IPS-18a (cell line): ENCODE data around the gene ZCCHC7.

Experiments used
- H3K27ac ChIP-seq: one replicate; pipeline ENCODE4 v1.5.1; 2013; ENCODE audit warnings: low read length
- H3K27me3 ChIP-seq: one replicate; pipeline ENCODE4 v1.6.1; 2013; ENCODE audit warnings: mild to moderate bottlenecking, low read length; ENCODE audit not compliant: control insufficient read depth, insufficient read depth
- H3K36me3 ChIP-seq: one replicate; pipeline ENCODE4 v1.6.1; 2013; ENCODE audit warnings: low read depth, low read length; ENCODE audit not compliant: control insufficient read depth
- H3K4me1 ChIP-seq: one replicate; pipeline ENCODE4 v1.6.1; 2013; ENCODE audit warnings: low read depth, low read length; ENCODE audit not compliant: control insufficient read depth
- H3K4me3 ChIP-seq: one replicate; pipeline ENCODE4 v1.5.1; 2013; ENCODE audit warnings: low read length
- H3K9ac ChIP-seq: one replicate; pipeline ENCODE4 v1.6.1; 2013; ENCODE audit warnings: mild to moderate bottlenecking, low read length, moderate library complexity
- H3K9me3 ChIP-seq: one replicate; pipeline ENCODE4 v1.6.1; 2013; ENCODE audit warnings: low read depth, low read length; ENCODE audit not compliant: control insufficient read depth

ZCCHC7 gene

GRCh38 chr9:37217161-37217560, 96.8 kb downstream of the ZCCHC7 start:
- Histone ChIP-seq H3K36me3 (no peaks in the 10 kb centered on the region), H3K27me3 (no peaks in the 10 kb centered on the region), H3K27ac (no peak overlapping the region), H3K9me3 (no peaks in the 10 kb centered on the region), H3K4me1 (no peaks in the 10 kb centered on the region), H3K4me3 (no peak overlapping the region), H3K9ac (no peak overlapping the region)

DNA sequence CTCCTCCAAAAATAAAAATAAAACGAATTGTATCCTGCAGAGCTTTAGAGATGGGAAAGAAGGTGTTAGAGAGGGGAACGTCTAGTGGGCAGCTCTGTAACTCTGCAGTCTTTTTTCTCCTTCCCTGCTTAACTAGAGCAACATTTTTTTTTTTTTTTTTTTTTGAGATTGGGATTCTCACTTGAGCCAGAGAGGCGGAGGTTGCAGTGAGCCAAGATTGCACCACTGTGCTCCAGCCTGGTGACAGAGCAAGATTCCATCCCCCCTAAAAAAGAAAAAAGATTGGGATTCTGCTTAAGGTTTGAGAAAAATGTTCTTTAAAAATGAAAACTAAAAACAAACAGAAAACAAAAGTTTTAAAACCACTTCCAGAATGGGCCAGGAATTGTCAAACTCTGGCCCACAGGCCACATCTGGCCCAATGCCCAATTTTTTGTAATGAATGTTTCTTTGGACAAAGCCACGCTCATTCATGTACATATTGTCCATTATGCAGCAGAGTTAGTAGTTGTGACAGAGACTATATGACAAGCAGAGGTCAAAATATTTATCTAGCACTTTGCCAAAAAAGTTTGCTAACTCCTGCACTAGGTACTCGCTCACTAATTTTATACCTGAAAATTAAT, 98.5 kb downstream of the ZCCHC7 start:
- Histone ChIP-seq H3K4me3 (no peak overlapping the region), H3K27ac (no peak overlapping the region), H3K4me1 (no peaks in the 10 kb centered on the region), H3K9ac (no peak overlapping the region), H3K9me3 (no peaks in the 10 kb centered on the region), H3K27me3 (no peaks in the 10 kb centered on the region), H3K36me3 (no peaks in the 10 kb centered on the region)

GRCh38 chr9:37220971-37221370, 100.6 kb downstream of the ZCCHC7 start:
- Histone ChIP-seq H3K36me3 (no peaks in the 10 kb centered on the region), H3K4me1 (peaks cover 5% of the 10 kb centered on the region), H3K9ac (no peak overlapping the region), H3K9me3 (no peaks in the 10 kb centered on the region), H3K27ac (no peak overlapping the region), H3K4me3 (no peak overlapping the region), H3K27me3 (no peaks in the 10 kb centered on the region)

DNA sequence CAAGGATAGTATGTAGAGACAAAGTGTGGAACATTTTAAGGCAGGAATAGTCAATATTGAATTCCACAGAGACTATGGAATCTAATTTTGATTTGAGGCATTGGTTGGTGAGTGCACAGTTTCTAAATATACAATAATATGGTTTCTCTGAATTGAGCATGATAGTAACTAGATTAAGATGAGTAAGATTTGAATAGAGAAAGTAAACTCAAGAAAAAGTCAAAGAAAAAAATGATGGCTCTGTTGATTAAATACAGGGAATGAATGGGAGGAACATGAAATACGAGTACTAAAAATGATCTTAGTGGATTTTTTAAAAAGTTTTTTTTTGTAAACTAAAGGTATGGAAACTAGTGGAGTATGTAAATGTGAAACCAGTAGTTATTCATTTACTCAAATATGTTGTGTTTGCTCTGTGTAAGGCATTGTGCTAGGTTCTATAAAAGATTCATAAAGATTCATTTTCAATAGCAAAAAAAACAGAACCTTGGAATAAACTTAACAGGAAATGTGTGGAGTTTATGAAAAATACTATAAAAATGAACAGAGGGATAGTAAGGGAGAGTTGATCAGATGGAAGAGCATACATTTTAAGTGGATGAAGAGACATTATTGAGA, 101.2 kb downstream of the ZCCHC7 start:
- H3K9ac ChIP-seq, result no peak overlapping the region
- H3K27ac ChIP-seq, result no peak overlapping the region
- no peaks in the 10 kb centered on the region for H3K27me3 ChIP-seq
- H3K4me3 ChIP-seq, result no peak overlapping the region
- H3K36me3 ChIP-seq, result no peaks in the 10 kb centered on the region
- H3K9me3 ChIP-seq, result no peaks in the 10 kb centered on the region
- H3K4me1 ChIP-seq, result peaks cover 11% of the 10 kb centered on the region

DNA sequence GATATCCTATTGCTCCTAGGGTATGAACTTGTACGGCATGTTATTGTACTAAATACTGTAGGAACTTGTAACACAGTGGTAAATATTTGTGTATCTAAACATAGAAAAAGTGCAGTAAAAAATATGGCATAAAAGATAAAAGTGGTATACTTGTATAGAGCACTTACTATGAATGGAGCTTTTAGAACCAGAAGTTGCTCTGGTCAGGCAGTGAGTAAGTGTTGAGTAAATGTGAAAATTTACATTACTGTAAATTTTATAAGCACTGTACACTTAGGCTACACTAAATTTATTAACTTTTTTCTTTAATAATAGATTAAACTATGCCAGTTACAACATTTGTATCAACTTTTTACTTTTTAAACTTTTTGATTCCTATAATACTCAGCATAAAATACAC, 109.1 kb downstream of the ZCCHC7 start:
- H3K9me3 ChIP-seq, result no peaks in the 10 kb centered on the region
- no peaks in the 10 kb centered on the region for H3K27me3 ChIP-seq
- H3K4me1 ChIP-seq, result peaks cover 15% of the 10 kb centered on the region
- no peak overlapping the region for H3K9ac ChIP-seq
- no peaks in the 10 kb centered on the region for H3K36me3 ChIP-seq
- H3K27ac ChIP-seq, result no peak overlapping the region
- no peak overlapping the region for H3K4me3 ChIP-seq

- H3K36me3 ChIP-seq, result no peaks in the 10 kb centered on the region
- H3K9me3 ChIP-seq, result no peaks in the 10 kb centered on the region
- no peaks in the 10 kb centered on the region for H3K27me3 ChIP-seq
- no peak overlapping the region for H3K9ac ChIP-seq
- peaks cover 15% of the 10 kb centered on the region for H3K4me1 ChIP-seq
- H3K4me3 ChIP-seq, result no peak overlapping the region
- no peak overlapping the region for H3K27ac ChIP-seq
Observed at GRCh38 chr9:37229882-37230482, 109.6 kb downstream of the ZCCHC7 start.

DNA sequence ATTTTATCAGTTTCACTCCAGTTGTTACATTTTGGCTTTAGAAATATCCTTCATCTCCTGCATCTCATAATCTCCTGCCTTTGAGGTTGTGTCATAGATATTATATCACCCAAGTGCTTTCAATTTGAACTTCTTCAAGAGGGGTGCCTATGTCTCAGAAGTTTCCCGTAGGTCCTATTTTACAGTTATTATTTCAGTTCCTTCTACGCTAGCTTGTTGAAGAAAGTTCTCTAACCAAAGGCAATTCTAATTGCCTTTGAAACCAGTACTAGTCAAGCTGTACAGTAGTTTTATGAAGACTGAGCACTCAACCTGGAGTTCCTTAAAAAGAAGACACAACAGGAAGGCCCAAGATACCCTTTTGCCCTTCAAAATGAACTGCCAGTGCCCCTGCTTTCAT, 116.4 kb downstream of the ZCCHC7 start:
- H3K9ac ChIP-seq, result no peak overlapping the region
- H3K27ac ChIP-seq, result no peak overlapping the region
- H3K4me3 ChIP-seq, result no peak overlapping the region
- H3K4me1 ChIP-seq, result peaks cover 17% of the 10 kb centered on the region
- no peaks in the 10 kb centered on the region for H3K36me3 ChIP-seq
- H3K27me3 ChIP-seq, result no peaks in the 10 kb centered on the region
- no peaks in the 10 kb centered on the region for H3K9me3 ChIP-seq

DNA sequence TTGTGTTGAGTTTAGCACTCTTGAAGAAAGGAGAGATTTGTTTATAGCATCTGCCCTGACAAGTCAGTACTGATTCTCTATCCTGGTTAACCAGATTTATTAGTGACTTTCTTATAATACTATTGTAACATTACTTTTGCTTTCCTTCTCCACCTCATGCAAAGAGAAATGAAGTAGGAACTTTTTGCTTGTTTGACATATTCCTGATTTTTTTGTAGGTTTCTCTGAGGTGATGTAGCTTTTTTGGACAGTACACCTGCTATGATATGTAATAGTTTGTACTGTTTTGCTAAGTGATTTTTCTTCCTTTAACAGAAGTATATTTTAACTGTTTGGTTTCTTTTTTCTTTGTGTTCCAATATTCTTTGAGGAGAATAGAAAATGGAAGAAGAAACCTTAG, 117.7 kb downstream of the ZCCHC7 start:
- H3K9ac ChIP-seq, result no peak overlapping the region
- H3K27ac ChIP-seq, result no peak overlapping the region
- H3K9me3 ChIP-seq, result no peaks in the 10 kb centered on the region
- H3K27me3 ChIP-seq, result no peaks in the 10 kb centered on the region
- no peaks in the 10 kb centered on the region for H3K36me3 ChIP-seq
- H3K4me1 ChIP-seq, result peaks cover 17% of the 10 kb centered on the region
- H3K4me3 ChIP-seq, result no peak overlapping the region

GRCh38 chr9:37239224-37239859, 119.0 kb downstream of the ZCCHC7 start:
- Histone ChIP-seq H3K9ac (no peak overlapping the region), H3K9me3 (no peaks in the 10 kb centered on the region), H3K4me1 (peaks cover 28% of the 10 kb centered on the region), H3K36me3 (no peaks in the 10 kb centered on the region), H3K4me3 (no peak overlapping the region), H3K27me3 (no peaks in the 10 kb centered on the region), H3K27ac (no peak overlapping the region)

DNA sequence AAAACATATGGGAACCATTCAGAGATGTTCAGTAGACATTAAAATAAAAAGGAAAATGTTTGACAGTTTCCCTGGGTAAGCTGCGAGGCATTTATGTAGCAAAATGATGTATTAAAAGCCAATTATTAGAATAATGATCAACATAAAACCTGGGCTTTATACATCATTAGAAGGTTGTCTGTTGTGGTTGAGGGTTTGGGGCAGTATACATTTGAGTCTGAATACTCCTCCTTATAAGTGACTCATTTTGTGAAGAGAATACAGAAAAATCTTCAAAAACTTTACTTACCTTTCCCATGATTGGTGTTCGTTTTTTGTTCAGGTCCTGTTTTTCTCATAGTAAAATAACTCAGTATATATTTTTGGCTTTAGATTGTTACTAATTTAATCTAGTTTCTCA, 119.5 kb downstream of the ZCCHC7 start:
- H3K4me3 ChIP-seq, result no peak overlapping the region
- no peak overlapping the region for H3K9ac ChIP-seq
- H3K4me1 ChIP-seq, result peaks cover 33% of the 10 kb centered on the region
- no peak overlapping the region for H3K27ac ChIP-seq
- no peaks in the 10 kb centered on the region for H3K36me3 ChIP-seq
- H3K27me3 ChIP-seq, result no peaks in the 10 kb centered on the region
- H3K9me3 ChIP-seq, result no peaks in the 10 kb centered on the region

GRCh38 chr9:37241340-37241739, 121.0 kb downstream of the ZCCHC7 start:
- no peaks in the 10 kb centered on the region for H3K27me3 ChIP-seq
- H3K9me3 ChIP-seq, result no peaks in the 10 kb centered on the region
- no peak overlapping the region for H3K9ac ChIP-seq
- H3K4me1 ChIP-seq, result peaks cover 33% of the 10 kb centered on the region
- no peak overlapping the region for H3K27ac ChIP-seq
- no peak overlapping the region for H3K4me3 ChIP-seq
- no peaks in the 10 kb centered on the region for H3K36me3 ChIP-seq
